HuH-7 (cell line): ENCODE results near the gene ANGPTL4.

ENCODE experiments used
- DNase-seq: peaks from one replicate; pipeline ENCODE4 v3.0.0; 2011; ENCODE audit warnings: low spot score

The ANGPTL4 gene

DNA sequence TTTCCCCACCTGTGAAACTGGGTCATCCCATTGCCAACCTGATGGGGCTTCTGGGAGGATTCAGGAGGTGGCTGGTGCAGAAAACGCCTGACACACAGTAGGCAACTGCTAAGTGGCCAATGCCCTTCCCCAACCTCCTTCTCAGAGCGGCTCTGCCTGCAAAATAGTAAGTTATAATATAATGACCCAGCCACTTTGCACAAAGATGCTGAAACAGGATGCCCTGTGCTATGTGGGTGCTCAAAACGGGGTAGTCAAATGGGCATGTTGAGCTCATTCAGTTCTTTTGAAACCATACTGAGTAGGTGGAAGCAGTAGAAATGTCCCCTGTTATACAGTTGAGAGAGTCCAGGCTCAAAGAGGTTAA, 49.7 kb downstream of the ANGPTL4 start:
- DNase-seq = no peak

DNA sequence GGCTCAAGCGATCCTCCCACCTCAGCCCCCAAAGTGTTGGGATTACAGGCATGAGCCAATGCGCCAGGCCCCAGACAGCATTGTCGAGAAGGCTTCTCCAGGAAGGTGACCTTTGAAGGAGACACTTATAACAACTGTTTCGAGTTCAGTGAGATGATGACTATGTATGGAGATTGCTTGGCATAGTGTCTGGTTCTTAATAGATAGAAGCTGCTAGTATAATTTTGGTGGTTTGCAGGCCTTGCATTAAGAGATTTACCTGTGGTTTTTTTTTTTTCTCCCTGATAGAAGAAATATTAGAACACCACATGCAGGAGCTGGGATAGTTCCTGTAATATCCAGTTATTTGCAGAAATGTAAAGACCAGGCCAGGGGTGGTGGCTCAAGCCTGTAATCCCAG, 52.8 kb downstream of the ANGPTL4 start:
- DNase-seq = no peak

DNA sequence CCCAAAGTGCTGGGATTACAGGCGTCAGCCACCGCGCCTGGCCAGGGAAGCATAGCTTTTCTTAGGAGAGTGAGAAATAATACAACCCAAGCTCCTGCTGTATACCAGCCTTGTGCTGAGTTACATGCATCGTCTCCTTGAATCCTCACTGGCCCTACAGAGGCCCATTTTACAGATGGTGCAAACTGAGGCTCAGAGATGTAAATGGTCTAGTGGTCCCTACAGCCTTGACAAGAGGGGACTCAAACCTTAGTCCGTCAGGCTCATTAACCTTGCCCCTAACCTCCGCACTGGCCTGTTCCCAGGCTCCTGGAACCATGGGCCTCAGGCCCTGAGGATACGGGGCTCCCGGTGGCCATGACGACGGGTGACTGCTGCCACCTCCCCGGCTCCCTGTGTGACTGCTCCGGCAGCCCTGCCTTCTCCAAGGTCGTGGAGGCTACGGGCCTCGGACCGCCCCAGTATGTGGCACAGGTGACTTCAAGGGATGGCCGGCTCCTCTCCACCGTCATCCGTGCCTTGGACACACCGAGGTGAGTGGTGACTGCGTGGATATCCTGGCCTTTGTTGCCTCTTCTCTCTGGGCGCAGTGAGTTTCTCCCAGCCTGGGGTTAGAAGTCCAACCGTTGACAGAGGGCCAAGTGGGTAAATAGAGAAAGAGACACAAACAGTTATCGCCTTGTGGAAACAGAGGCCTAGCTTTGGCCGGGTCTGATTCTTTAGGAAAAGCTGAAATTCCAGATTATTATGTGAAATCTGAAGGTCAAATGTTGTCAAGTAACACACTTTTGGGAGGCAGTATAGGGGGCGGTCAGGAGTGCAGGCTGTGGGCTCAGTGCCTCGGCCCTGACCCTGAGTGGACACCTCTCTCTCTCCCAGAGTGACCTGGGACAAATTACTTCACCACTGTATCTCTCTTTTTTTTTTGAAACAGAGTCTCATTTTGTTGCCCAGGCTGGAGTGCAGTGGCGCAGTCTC, 57.8 kb downstream of the ANGPTL4 start:
- DNase-seq = no peak

DNA sequence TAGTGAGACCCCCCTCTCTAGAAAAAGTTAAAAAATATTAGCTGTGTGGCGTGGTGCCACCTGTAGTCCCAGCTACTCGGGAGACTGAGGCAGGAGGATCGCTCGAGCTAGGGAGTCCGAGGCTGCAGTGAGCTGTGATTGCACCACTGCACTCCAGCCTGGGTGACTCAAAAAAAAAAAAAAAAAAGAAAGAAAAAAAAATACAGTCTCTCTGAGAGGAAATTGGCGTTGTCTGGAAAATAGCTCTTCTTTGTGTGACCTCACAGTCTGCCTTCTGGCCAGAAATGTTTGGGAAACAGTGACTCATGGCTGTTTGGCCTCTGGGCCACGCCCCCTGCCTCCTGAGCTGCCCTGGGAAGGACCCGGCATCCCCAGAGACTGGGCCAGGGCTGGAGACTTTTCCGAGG, 59.9 kb downstream of the ANGPTL4 start:
- DNase-seq = peak; percentile 48
